BJ (cell line): ENCODE measurements around the gene P2RX5. TPM values are rescaled to one million over a fixed set of nuclear protein-coding genes. Genes with fewer than 3 reads are reported as not detected.
A peak's percentile ranks its signal among the peaks of the same experiment; 100 is the strongest.

ENCODE experiments used
- CTCF ChIA-PET: fragments of 350-600 bp; formaldehyde crosslinking; extraction: SDS; loops from one replicate; lab custom pipeline; 2021; ENCODE audit warnings: antibody characterized with exemption, inconsistent platforms; lab: Yijun Ruan, JAX
- POLR2A ChIA-PET: fragments of 300-600 bp; sonication (Branson Sonifier 250); formaldehyde crosslinking; extraction: SDS; loops from one replicate; lab custom pipeline; 2021; ENCODE audit warnings: antibody characterized with exemption; lab: Charles Lee
- DNase-seq: peaks from one replicate; pipeline ENCODE4 v3.0.0-alpha.2; 2011; ENCODE audit warnings: low read depth
- H3K27me3 ChIP-seq: 2 replicates; pipeline ENCODE4 v1.6.0; 2011; ENCODE audit warnings: low read length; ENCODE audit not compliant: control insufficient read depth, insufficient read depth
- H3K36me3 ChIP-seq: 2 replicates; pipeline ENCODE4 v1.5.1; 2011; ENCODE audit warnings: low read length; ENCODE audit not compliant: control insufficient read depth, insufficient read depth
- H3K4me3 ChIP-seq: 2 replicates; pipeline ENCODE4 v1.5.1; 2011; ENCODE audit warnings: low read depth, mild to moderate bottlenecking, control low read depth, low read length
- polyA plus RNA-seq: library from polyadenylated mRNA; depleted of rRNA; stranded (reverse); fragments of >200 nt; gene quantifications from 2 replicates; pipeline ENCODE4 v1.2.3, GENCODE V29; 2011
- TF ChIP-seq, protein P1 (sequence below): IDR thresholded peaks from 2 replicates; pipeline ENCODE4 v1.5.1; 2011; ENCODE audit warnings: low read depth, mild to moderate bottlenecking, control low read depth, inconsistent platforms, low read length, moderate library complexity; ENCODE audit not compliant: insufficient read depth

P2RX5 gene
- polyA plus RNA-seq, 1 experiment, result 6.5 TPM

DNA sequence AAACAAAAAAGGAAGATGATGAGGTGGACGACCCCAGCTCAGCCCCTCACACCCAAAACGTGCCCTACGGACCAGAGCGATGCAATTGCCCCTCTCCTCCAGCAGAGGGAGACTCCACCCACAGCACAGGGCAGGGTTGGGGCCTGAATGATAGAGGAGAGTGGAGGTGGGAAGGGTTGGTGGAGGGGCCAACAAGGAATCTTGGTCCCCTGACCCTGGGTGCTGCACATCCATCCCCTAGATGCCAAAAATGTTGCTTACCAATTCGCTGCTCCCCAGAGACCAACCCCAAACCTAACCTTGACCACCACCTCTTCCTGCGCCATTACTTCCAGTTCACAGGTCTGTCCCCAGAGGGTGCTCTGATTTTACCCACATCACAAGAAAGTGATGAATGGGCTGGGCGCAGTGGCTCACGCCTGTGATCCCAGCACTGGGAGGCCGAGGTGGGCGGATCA is 12.9 kb downstream of the P2RX5 start:
- DNase-seq, result no peak
- TF ChIP-seq, protein P1, sequence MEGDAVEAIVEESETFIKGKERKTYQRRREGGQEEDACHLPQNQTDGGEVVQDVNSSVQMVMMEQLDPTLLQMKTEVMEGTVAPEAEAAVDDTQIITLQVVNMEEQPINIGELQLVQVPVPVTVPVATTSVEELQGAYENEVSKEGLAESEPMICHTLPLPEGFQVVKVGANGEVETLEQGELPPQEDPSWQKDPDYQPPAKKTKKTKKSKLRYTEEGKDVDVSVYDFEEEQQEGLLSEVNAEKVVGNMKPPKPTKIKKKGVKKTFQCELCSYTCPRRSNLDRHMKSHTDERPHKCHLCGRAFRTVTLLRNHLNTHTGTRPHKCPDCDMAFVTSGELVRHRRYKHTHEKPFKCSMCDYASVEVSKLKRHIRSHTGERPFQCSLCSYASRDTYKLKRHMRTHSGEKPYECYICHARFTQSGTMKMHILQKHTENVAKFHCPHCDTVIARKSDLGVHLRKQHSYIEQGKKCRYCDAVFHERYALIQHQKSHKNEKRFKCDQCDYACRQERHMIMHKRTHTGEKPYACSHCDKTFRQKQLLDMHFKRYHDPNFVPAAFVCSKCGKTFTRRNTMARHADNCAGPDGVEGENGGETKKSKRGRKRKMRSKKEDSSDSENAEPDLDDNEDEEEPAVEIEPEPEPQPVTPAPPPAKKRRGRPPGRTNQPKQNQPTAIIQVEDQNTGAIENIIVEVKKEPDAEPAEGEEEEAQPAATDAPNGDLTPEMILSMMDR, result peak; percentile 96
- CTCF ChIA-PET, result interaction anchor here (0.6 to 4.1 kb wide), 22 partner anchors 9 to 634 kb away, joined by 3 to 26 read pairs (median 4); partner anchors contain the start of genes HASPIN and P2RX5
- Histone ChIP-seq H3K4me3 (no peak overlapping the region), H3K27me3 (no peaks in the 10 kb centered on the region), H3K36me3 (no peaks in the 10 kb centered on the region)
- POLR2A ChIA-PET, result no interaction called here

DNA sequence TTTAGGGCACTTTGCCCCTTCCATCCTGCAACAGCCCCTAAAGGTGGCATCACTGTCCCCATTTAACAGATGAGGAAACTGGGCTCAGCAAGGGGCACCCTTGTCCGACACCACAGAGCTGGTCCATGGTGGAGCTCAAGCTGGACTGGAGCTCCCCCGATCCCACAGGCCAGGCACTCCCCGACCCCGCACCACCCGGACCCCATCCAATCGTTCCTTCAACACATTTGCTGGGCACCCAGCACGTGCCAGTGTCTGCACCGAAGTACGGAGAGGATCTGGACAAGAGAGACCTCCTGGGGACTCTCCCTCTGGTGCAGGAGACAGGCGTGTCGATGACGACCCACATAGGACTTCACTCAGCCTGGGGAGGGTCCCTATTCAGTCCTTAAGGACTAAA is 13.9 kb downstream of the P2RX5 start:
- ChIA-PET POLR2A (no interaction called here), CTCF (interaction anchor here (0.7 to 4.1 kb wide), 12 partner anchors 8 to 460 kb away, joined by 3 to 26 read pairs (median 4); partner anchors contain the start of genes HASPIN and P2RX5)
- Histone ChIP-seq H3K36me3 (no peaks in the 10 kb centered on the region), H3K4me3 (no peak overlapping the region), H3K27me3 (no peaks in the 10 kb centered on the region)
- TF ChIP-seq, protein P1, result no peak
- no peak for DNase-seq

DNA sequence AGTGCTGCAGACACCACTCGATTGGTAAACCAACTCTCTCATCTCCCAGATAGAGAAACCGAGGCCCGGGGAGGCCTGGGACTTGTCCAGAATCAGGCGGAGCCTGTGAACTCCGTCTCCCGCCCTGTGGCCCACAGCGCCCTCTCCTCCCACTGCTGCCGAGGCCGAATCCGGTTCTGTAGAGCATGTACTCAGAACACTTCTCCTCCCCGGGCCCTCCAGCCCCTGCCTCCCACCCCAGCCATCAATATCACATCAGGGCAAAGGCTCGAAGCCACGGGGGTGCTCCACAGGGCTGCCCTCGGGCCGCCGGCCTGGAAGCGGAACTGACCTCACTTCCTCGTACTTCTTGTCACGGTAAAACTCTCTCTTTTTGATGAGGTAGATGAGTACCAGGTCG is 14.4 kb downstream of the P2RX5 start:
- Histone ChIP-seq H3K36me3 (no peaks in the 10 kb centered on the region), H3K4me3 (no peak overlapping the region), H3K27me3 (no peaks in the 10 kb centered on the region)
- TF ChIP-seq, protein P1, result no peak
- CTCF ChIA-PET, result interaction anchor here (1.7 to 4.1 kb wide), 2 partner anchors 8 to 14 kb away, joined by 10 to 26 read pairs; partner anchors contain the start of gene P2RX5
- no peak for DNase-seq
- POLR2A ChIA-PET, result no interaction called here

DNA sequence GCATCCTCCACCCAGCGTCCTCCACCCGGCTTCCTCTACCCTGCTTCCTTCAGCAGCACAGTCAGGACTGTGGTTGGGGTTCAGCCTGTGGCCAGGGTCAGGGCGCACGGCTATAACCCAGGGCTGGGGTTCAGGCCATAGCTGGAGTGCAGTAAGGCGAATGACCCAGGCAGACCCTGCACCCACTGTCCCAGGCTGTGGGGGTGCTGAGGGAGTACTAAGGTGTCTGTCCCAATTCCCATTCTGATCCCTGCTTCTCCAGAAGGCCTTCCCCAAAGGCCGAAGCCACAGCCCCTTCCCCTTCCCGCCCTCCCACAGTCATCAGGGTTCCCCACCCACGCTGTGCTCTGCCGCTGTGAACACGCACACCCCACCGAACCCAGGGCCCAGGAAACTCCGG is 14.9 kb downstream of the P2RX5 start:
- CTCF ChIA-PET, result no interaction called here
- Histone ChIP-seq H3K36me3 (no peaks in the 10 kb centered on the region), H3K27me3 (no peaks in the 10 kb centered on the region), H3K4me3 (no peak overlapping the region)
- POLR2A ChIA-PET, result no interaction called here
- TF ChIP-seq, protein P1, result no peak
- no peak for DNase-seq

DNA sequence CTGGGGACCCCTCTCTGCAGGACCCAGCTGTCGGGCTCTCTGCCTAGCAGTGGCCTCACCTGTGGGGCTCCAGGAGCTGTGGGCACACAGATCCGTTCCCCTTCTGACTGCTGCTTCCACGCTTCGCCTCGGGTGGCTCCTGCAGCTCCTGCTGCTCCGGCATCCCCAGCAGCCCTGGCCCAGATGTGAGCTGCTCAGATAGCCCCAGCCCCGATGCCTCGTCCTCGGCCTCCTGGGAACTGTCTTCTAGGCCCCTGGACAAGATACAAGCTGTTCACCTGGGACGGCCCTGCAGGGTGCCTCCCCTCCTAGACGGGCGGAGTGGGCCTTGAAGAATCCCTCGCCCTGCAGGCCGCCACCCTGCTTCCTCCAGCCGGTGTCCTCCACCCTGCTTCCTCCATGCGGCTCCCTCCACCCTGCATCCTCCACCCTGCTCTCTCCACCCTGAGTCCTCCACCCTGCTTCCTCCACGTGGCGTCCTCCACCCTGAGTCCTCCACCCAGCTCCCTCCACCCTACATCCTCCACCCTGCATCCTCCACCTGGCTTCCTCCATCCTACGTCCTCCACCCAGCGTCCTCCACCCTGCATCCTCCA is 16.3 kb downstream of the P2RX5 start:
- TF ChIP-seq, protein P1, result no peak
- H3K27me3 ChIP-seq, result no peaks in the 10 kb centered on the region
- POLR2A ChIA-PET, result no interaction called here

More for the DNA sequence above, 16.3 kb downstream of the P2RX5 start:
- CTCF ChIA-PET, result interaction anchor here (0.6 kb wide), 1 partner anchor 821 kb away, joined by 3 read pairs; no protein-coding TSS in a partner anchor
- no peak for DNase-seq
- H3K36me3 ChIP-seq, result no peaks in the 10 kb centered on the region
- H3K4me3 ChIP-seq, result no peak overlapping the region
